ENCODE results near the gene MTCH1. TPM values are rescaled to one million over a fixed set of nuclear protein-coding genes. Genes with fewer than 3 reads are reported as not detected.

MTCH1 gene
- total RNA-seq, 1 experiment from 2014 or later, result 204 TPM

DNA sequence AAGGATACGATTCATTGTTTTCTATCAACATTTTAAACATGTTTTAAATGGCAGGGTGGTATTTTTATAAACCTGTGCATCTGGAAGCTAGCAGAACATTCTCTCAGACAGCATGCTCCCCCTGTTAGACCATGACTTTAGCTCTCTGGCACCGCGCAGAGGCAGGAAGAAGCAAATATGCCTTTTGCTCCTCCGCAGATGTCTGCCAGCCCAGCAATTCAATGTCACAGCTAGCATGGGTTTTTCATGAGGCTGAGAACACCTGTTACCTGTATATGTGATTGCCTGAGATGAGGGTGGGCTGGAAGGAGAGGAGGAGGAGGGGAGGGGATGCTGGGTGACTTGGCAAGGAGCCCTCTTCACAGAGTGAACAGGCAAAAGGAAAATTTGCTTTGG, 6.7 kb downstream of the MTCH1 start:
- ChIA-PET CTCF (interaction anchor here (0.7 to 4.9 kb wide), 7 partner anchors 34 to 231 kb away, joined by 3 to 63 read pairs (median 3); no protein-coding TSS in a partner anchor), POLR2A (no interaction called here)
- ATAC-seq (no peak), DNase-seq (ENCODE audit: low spot score) (no peak)
- H3K27ac Mint-ChIP-seq, result peak overlapping the region; percentile 37
- H3K27me3 Mint-ChIP-seq (ENCODE audit: low read depth), result no peaks in the 10 kb centered on the region
- H3K4me1 Mint-ChIP-seq, result peaks cover 21% of the 10 kb centered on the region
- TF ChIP-seq GRHL2 (CRISPR knock-in tag; IDR thresholded peaks at IDR 0.05; ENCODE audit: insufficient replicate concordance, severe bottlenecking), result no peak
- TF ChIP-seq NFYB (CRISPR knock-in tag; conservative IDR thresholded peaks at IDR 0.05; ENCODE audit: low read depth), result no peak
- TF ChIP-seq, protein P1, sequence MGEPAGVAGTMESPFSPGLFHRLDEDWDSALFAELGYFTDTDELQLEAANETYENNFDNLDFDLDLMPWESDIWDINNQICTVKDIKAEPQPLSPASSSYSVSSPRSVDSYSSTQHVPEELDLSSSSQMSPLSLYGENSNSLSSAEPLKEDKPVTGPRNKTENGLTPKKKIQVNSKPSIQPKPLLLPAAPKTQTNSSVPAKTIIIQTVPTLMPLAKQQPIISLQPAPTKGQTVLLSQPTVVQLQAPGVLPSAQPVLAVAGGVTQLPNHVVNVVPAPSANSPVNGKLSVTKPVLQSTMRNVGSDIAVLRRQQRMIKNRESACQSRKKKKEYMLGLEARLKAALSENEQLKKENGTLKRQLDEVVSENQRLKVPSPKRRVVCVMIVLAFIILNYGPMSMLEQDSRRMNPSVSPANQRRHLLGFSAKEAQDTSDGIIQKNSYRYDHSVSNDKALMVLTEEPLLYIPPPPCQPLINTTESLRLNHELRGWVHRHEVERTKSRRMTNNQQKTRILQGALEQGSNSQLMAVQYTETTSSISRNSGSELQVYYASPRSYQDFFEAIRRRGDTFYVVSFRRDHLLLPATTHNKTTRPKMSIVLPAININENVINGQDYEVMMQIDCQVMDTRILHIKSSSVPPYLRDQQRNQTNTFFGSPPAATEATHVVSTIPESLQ (CRISPR knock-in tag; IDR thresholded peaks at IDR 0.05), result no peak
- no peak for TF ChIP-seq GABPB1 (CRISPR knock-in tag; IDR thresholded peaks at IDR 0.05)
- no peak for TF ChIP-seq MYBL2 (CRISPR knock-in tag; IDR thresholded peaks at IDR 0.05)
- no peak for TF ChIP-seq FOXP1 (CRISPR knock-in tag; IDR thresholded peaks at IDR 0.05; ENCODE audit: borderline replicate concordance)
- no peak for TF ChIP-seq ELF4 (CRISPR knock-in tag; IDR thresholded peaks at IDR 0.05; ENCODE audit: low read depth)
- TF ChIP-seq ZNF671 (CRISPR knock-in tag; IDR thresholded peaks at IDR 0.05), result no peak
- TF ChIP-seq KAT7 (CRISPR knock-in tag; IDR thresholded peaks at IDR 0.05; ENCODE audit: borderline replicate concordance), result no peak
- TF ChIP-seq ZNF396 (CRISPR knock-in tag; IDR thresholded peaks at IDR 0.05; ENCODE audit: borderline replicate concordance), result no peak
- TF ChIP-seq NFE2L1 (CRISPR knock-in tag; IDR thresholded peaks at IDR 0.05), result no peak
- no peak overlapping the region for H3K4me3 Mint-ChIP-seq
- no peaks in the 10 kb centered on the region for H3K9me3 Mint-ChIP-seq
- peaks cover 38% of the 10 kb centered on the region for H3K36me3 Mint-ChIP-seq

DNA sequence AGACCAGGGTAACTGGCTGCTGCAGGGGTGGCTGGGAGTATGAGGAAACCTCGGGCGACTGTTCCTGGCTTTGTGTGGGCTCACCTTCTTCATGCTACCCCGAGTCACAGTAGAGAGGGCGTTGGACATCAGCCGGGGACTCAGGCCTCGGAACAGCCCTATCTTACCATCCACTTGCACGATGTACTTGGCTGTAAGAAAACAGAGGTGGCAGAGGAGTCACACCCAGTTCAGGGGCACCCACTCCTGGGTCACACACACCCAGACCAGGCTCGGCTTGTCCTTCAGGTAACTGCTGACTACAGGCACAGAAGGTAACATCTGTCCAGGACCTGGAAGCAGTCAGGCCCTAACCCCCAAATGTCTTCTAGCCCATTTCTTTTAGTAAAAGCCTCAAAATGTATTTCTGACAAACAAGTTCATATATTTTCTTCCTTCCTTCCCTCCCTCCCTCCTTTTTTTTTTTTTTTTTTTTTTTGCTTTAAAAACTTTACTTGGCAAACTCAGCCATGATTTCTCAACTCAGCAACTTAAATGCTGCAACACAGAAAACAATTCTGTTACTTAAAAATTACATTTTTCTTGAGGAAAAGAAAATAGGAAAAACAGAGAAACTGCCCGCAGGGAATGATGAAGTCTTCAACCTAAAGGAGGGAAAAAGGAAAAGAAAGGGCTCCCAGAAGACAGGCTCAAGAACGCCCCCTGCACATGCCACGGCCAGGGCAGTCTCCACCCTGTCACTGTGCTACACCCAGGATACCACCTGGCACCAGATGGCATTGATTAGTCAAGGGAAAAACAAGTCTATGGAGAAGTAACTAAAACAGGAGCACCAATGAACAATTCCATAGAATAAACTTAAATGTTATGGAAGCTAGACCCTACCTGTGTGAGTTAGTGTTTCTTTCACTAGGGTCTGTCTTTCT, 7.3 kb downstream of the MTCH1 start:
- POLR2A ChIA-PET, result no interaction called here
- peaks cover 45% of the 10 kb centered on the region for H3K36me3 Mint-ChIP-seq
- no peak for TF ChIP-seq ZNF263 (CRISPR knock-in tag; IDR thresholded peaks at IDR 0.05; ENCODE audit: low read depth)
- TF ChIP-seq FOXK1 (CRISPR knock-in tag; IDR thresholded peaks at IDR 0.05), result no peak
- no peak for TF ChIP-seq SOX15 (CRISPR knock-in tag; IDR thresholded peaks at IDR 0.05)
- TF ChIP-seq OVOL2 (CRISPR knock-in tag; IDR thresholded peaks at IDR 0.05; ENCODE audit: borderline replicate concordance), result no peak
- TF ChIP-seq ZNF138 (CRISPR knock-in tag; conservative IDR thresholded peaks at IDR 0.05), result no peak
- TF ChIP-seq NR2C2 (CRISPR knock-in tag; IDR thresholded peaks at IDR 0.05), result no peak
- TF ChIP-seq, protein P1 (CRISPR knock-in tag; IDR thresholded peaks at IDR 0.05), result no peak
- TF ChIP-seq, protein P2, sequence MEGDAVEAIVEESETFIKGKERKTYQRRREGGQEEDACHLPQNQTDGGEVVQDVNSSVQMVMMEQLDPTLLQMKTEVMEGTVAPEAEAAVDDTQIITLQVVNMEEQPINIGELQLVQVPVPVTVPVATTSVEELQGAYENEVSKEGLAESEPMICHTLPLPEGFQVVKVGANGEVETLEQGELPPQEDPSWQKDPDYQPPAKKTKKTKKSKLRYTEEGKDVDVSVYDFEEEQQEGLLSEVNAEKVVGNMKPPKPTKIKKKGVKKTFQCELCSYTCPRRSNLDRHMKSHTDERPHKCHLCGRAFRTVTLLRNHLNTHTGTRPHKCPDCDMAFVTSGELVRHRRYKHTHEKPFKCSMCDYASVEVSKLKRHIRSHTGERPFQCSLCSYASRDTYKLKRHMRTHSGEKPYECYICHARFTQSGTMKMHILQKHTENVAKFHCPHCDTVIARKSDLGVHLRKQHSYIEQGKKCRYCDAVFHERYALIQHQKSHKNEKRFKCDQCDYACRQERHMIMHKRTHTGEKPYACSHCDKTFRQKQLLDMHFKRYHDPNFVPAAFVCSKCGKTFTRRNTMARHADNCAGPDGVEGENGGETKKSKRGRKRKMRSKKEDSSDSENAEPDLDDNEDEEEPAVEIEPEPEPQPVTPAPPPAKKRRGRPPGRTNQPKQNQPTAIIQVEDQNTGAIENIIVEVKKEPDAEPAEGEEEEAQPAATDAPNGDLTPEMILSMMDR (IDR thresholded peaks at IDR 0.05), result no peak
- TF ChIP-seq MXD4 (CRISPR knock-in tag; IDR thresholded peaks at IDR 0.05; ENCODE audit: borderline replicate concordance), result no peak
- TF ChIP-seq, protein P3, sequence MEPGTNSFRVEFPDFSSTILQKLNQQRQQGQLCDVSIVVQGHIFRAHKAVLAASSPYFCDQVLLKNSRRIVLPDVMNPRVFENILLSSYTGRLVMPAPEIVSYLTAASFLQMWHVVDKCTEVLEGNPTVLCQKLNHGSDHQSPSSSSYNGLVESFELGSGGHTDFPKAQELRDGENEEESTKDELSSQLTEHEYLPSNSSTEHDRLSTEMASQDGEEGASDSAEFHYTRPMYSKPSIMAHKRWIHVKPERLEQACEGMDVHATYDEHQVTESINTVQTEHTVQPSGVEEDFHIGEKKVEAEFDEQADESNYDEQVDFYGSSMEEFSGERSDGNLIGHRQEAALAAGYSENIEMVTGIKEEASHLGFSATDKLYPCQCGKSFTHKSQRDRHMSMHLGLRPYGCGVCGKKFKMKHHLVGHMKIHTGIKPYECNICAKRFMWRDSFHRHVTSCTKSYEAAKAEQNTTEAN (CRISPR knock-in tag; IDR thresholded peaks at IDR 0.05), result no peak
- TF ChIP-seq, protein P4, sequence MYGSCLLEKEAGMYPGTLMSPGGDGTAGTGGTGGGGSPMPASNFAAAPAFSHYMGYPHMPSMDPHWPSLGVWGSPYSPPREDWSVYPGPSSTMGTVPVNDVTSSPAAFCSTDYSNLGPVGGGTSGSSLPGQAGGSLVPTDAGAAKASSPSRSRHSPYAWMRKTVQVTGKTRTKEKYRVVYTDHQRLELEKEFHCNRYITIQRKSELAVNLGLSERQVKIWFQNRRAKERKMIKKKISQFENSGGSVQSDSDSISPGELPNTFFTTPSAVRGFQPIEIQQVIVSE (CRISPR knock-in tag; IDR thresholded peaks at IDR 0.05; ENCODE audit: borderline replicate concordance), result no peak
- TF ChIP-seq ZBTB21 (CRISPR knock-in tag; IDR thresholded peaks at IDR 0.05; ENCODE audit: borderline replicate concordance), result no peak
- no peak for TF ChIP-seq IRF2 (CRISPR knock-in tag; IDR thresholded peaks at IDR 0.05; ENCODE audit: borderline replicate concordance, low read depth)
- CTCF ChIA-PET, result interaction anchor here (0.7 to 4.9 kb wide), 11 partner anchors 35 to 279 kb away, joined by 3 to 100 read pairs (median 5); partner anchors contain the start of genes TBC1D22B and TMEM217
- H3K4me1 Mint-ChIP-seq, result peaks cover 21% of the 10 kb centered on the region
- H3K4me3 Mint-ChIP-seq, result no peak overlapping the region
- ATAC-seq (no peak), DNase-seq (ENCODE audit: low spot score) (no peak)
- peak overlapping the region; percentile 43; the same call in 1 of the 2 replicates for H3K27ac Mint-ChIP-seq
- no peaks in the 10 kb centered on the region for H3K27me3 Mint-ChIP-seq (ENCODE audit: low read depth)
- no peaks in the 10 kb centered on the region for H3K9me3 Mint-ChIP-seq
